HG03565 (cell line): ENCODE measurements around the gene RPS6KA6.

Experiments
- ATAC-seq: cut with Tn5 transposase; IDR thresholded peaks from one replicate; pipeline ENCODE4 v1.9.1; 2021; ENCODE audit warnings: mild to moderate bottlenecking, moderate library complexity; ENCODE audit not compliant: unreplicated experiment

The RPS6KA6 gene

DNA sequence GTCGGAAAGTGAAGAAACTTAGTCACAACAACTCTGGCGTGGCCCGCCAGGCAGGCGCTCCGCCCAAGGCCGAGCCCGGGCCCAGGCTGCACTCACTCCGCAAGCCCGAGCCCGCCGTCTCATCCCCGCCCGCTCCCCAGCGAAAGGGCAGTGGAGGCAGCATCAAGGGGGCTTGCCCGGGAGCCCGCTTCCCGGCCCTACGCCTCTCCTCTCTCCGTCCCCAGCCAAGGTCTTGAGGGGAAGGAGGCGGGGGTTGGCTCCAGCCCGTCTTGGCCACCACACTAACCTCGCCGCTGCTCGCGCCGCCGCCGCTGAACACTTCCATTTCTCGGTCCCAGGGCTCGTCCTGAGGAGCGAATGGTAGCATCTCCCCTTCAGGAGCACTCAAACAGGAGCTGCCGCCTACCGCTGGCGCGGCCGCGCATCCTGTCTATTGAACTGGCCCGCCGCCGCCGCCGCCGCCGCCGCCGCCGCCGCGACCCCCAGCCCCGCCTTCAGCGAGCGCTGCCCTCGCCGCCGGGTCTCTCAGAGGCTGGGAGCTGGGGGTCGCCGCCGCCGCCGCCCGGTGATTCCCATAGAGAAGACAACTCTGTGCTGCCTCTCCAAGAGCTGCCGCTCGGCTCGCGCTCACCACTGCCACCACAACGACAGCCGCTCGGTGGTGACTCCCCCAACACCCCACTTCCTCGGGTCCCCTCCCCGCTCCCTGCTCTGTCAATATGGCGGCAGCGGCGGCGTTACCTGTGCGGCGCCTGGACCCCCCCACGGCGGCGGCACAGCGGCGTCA lies at the start of gene RPS6KA6:
TSS of gene RPS6KA6 (minus strand) at position 667 of the 787 bp plus-strand sequence. CDS start at position 367, 300 bp downstream.
- ATAC-seq: peak; percentile 31

DNA sequence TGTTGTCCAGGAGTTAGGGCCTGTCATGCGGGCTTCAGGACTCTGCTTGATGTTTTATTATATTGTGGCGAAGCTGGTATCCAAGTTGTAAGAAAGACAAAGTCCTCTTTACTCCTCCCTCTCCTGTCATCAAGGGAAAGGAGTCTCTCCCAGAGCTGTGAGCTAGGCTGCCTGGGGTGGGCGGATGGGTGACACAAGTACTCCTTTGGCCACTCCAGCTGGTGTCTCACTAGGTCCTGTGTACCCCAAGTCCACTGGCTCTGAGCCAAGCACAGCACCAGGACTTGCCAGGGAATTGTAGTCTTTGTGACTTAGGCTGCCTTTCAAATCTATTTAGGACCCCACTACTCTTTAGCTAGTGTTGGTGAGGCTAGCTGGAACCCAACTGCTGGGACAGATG lies 36.7 kb upstream of the RPS6KA6 start:
- ATAC-seq: no peak

DNA sequence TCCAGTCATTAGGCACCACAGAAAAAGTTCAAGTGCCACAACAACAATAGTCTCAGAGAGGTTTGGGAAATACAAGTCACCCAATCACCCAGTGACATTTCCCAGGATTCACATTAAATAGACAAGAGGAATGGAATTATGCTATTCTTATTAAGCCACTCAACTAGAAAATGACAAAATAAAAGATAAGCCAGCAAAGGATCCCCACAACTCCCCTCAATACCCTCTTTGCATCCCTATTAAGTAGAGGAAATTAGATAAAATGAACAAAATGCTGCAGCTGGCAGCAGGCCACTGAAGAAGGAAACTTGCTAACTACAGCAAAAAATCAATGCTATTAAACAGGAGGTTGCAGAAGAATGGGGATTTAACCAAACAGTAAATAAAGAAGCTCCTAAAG lies 35.3 kb upstream of the RPS6KA6 start:
- ATAC-seq: no peak

DNA sequence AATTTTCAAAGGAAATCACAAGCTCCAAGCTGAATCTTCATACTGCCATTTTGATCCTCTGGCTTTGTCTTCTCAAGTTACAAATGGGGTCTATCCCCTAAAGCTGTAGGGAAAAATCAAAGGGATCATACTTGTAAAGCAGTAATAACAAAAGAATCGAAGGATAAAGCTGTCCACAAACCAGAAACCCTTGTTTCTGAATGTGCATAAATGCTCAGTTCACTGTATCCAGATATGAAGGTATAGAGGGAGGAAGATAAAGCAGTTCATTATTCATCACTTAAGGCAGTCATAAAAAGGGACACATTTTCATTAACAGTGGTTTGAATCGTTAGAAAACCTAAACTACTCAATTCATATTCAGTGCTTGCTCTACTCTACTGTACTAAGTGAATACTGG lies 33.2 kb upstream of the RPS6KA6 start:
- no peak for ATAC-seq

DNA sequence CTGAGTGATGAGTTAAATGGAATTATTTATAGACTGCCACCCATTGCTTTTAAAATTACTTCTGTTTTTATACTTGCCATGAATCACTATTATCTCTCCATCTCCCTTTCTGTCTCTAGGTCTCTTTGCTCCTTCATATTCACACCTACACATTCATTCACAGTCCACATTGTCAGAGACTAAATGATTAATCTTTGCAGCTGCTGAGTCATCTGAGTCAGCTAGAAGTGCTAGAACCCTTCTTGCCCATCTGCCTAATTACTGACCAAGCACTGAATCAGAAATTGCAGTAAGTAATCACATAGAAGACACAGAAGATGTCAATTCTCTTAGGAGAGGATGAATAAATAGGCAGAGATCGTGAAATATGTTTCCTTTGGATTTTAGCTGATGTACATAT lies 31.6 kb upstream of the RPS6KA6 start:
- no peak for ATAC-seq

DNA sequence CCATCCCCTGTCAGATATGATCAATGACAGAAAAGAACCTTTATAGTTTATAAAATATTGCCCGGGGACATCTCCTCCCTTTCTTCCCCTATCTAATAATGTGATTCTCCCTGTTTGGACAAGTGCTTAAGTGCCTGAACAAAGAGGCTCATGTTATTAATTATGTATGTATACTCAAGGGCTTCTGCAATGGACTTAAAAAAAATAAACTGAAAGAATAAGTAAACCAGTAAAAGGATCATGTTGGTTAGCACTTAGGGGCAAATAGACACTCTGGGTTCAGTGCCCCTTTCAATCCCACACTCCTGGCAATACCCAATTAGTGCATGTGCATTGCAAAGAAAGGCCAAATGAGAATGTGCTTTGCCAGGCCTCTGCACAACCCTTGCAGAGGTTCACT lies 30.7 kb upstream of the RPS6KA6 start:
- no peak for ATAC-seq

DNA sequence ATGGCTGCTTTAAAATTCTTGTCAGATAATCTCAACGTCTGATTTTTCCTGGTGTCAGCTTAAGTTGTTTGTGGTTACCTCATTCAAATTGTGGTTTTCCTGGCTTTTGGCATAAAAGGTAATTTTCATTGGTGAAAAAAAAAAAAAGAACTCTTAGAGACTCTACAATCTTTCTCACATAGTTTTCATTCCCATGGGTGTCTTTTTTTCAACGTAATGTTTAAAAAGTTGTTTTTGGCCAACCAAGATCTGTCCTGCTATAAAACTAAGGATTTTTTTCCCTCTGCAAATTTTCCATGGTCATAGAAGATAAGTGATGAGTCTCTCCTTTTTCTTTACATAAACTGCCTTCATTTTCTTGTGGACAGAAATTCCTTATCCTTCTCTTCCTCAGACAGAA lies 28.9 kb upstream of the RPS6KA6 start:
- no peak for ATAC-seq

DNA sequence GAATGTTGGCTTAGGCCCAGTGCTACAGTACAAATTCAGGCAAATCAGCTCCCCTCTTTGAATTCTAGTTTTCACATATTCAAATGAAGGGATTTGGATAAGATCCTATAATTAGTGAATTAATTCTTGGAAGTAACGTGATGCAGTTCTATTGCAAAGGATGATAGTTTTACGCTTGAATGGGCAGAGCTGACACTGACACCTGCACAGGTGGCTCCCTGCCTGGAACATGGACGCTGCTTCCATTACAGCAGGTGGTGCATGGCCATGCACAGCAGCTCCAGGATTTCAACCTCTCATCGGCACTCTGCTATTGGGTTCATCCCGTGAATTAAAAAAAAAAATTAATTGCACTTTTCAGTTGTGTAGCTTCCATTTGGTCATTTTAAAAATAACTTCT lies 28.4 kb upstream of the RPS6KA6 start:
- ATAC-seq: no peak

DNA sequence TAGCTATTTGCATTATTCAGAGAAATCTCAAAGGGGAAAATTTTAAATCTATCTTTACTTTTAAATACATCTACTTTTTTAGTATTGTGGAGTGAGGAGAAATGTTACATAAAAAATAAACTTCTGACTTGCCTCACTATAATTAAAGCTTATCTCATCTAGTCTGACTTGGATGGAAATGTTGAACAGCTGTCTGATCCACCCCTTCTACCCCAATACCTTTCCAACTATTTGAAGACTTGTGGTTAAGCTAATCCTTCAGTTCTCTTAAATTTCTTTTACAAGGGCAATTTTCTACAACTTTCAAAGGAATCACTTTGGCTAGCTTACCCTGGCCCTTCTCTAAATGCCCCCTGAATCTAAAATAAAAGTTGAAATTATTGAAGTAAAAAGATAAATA lies 17.3 kb upstream of the RPS6KA6 start:
- ATAC-seq: no peak

DNA sequence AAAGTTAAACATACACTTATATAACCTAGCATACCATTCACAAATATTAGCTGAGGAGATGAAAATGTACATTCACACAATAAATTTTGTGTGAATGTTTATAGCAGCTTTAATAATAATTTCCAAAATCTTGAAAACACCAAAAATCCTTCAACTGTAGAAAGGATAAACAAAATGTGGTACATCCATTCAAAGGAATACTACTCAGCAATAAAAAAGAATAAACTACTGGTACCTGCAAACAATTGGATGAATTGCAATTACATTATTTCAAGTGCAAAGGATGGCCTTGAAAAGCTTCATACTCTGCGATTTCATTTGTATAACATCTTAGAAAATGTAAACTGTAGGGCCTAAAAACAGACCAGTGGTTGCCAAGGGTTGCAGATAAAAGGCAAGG lies 11.7 kb upstream of the RPS6KA6 start:
- no peak for ATAC-seq

DNA sequence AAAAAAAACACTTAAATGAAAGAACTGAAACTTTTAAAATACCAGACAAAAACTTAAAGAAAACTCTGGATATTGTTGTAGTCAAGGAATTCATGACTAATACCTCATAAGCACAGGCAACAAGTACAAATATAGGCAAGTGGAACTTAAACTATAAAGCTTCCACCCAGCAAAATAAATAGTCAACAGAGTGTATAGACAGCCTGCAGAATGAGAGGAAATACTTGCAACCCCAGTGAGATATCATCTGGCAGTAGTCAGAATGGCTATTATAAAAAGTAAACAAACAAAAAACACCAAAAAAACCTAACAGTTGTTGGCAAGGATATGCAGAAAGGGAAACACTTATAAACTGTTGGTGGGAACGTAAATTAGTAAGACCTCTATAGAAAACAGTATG lies 9.6 kb upstream of the RPS6KA6 start:
- no peak for ATAC-seq

DNA sequence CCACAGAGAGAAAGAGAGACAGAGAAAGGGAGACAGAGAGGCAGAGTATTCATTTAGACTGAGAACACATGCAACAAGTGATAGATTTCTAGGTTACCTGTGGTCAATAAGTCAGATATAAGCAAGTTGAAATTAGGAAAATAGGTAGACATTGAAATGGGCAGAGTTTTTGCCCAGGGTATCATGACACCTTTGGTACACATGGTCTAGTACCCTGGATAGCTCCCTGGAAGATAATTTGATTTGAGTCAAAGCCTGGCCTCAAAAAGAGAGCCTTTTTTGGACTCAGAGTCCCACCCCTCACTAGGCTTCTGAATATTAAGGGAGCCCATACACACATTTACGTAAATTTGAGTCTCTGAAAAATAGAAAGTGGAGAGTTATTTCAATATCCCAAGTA lies 4.0 kb upstream of the RPS6KA6 start:
- ATAC-seq: no peak

DNA sequence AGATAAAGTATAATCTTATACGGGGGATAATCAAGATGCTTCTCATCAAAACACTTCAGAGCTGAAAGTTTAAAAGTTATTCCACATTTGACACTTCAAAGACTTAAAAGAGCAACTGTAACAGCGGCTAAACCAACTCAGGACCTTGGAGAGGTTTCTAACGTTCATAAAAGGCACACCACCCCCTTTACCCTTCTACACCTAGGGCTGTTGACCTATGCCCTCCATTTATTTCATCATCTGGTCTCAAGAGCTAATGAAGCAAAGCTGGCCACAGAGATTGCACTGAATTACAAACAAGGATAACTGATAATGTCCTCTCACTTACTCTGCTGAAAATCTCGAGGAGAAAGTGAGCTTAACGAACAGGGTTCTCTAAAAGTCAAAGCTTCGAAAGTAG lies 1.1 kb upstream of the RPS6KA6 start:
- no peak for ATAC-seq

DNA sequence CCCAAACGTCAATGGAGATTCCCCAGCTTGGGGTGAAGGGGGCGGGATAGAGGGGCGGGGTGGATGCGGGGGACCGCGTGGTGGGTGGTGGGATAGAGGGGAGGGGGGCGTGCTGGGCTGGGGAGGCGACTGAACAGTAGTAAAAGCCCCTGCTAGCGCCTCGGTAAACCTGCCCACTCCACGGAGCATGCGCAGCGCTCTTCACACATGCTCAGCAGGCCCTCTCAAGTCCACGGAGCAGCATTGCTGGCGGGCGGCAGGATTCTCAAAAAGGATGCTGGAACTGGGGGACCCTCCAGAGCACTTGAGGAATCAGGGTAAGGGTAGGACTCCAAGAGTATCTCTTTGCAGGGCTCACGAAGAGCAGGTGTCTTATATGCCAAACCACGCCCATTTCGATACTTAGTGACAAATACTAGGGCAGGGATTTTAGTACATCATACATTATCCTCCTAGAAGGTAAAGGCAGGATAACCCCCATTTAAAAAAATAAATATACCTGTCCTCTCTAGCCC lies 378 bp upstream of the RPS6KA6 start:
- ATAC-seq: peak; percentile 61

DNA sequence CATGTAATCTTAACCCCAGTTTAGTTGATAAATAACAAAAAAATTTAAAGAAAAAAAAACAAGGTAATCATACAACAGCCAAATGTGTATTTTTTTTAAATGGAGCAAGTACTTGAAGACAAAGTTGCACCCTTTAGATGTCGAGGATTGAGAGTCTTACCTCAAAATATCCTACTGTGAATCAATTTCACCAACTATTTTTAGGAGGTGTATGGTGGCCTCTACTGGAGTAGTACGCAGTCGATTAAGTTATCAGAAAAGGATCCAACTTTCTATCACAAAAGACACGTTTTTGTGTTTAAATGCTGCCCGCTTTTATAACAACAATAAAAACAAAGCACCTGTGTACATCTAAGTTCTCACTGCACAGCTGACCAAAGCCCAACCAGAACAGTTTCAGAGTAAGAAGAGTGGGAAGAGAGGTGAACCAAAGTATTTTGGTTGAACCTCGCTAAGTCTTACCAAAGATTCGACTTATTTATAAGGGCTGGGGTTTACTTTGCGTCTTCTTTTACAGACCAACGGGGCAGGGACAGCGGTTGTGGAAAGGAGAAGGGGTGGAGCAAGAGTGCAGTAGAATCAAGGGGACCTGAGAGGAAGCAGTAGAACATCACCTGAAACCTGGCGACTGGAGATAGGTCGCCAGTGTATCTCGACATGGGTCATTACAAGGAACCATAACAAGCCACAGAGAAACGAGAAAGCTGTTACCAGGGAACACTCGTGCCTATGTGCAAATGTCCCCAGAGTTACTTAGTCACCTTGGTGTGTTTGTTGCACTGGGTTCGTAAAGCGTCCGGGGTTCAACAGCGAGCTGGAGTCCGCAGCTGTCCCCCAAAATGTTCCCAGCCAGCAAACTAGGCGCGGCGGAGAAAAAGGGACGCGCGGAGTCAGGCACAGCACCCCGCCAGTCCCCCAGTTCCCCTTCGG lies 1.1 kb downstream of the RPS6KA6 start:
- ATAC-seq: peak; percentile 32

DNA sequence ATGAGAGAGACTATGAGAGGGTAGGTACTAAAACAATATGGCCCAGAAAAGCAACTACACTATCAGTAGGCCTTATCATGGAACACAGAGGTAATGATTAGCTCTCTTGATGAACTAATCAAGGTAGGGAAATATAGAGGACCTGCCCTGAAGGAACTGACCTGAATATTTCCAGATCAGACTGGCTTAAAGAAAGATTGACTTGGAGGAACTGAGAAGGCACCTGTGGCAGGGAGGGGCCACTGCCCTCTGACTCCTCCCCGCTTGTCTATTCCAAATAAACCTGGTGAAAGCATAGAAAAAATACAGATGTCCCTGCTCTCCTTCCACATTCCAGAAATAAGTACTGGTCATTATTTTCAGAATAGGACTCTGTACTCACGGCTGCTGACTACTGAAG lies 5.5 kb downstream of the RPS6KA6 start:
- no peak for ATAC-seq

DNA sequence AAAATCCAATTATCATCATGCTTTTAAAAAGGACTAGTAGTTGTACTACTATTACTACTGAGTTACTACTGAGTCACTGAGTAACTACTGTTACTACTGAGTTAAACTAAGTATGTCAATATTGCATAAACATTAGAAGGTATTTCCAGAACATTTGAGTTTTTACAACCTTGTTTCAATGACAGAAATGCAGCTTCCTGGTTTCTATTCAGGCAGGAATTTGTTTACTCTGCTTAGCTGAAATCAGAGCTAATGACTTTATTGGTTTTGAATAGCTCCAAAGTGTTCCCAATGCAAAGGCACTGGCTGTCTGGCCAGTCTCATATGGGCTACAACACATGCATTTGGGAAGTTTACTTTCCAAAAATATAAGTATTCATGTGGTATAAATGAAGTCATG lies 12.0 kb downstream of the RPS6KA6 start:
- ATAC-seq: no peak

DNA sequence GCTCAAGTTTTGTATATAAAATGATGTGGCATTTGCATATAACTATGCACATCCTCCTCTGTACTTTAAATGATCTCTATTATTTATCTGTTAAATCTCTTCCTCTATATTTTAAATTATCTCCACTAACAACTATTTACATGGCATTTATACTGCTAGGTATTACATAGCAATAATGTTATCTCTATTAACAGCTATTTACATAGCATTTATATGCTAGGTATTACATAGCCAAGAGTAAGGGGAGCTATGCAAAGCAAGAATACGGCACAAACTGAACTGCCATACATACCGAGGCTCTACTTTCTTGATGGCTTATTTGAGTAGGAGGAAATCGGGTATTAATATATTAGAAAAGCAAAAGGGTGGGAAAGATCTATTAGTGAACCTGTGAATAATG lies 12.7 kb downstream of the RPS6KA6 start:
- no peak for ATAC-seq

DNA sequence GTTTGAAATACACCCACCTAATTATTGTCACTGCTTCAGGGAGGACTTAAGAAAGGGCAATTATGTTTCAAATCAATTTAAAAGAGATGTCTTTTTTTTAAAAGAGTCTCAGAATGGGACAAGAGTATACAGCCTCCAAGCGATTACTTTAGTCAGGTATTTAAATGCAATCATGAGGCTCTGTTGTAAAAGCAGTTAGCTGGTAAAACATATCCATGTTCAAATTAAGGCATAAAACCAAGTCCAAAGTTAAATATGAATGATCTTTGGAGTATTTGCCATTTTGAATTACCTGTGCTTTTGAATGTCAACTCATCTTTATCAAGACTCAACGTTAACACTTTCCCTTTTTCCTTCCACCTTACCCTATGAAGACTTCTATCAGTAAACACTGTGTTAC lies 13.7 kb downstream of the RPS6KA6 start:
- ATAC-seq: no peak

DNA sequence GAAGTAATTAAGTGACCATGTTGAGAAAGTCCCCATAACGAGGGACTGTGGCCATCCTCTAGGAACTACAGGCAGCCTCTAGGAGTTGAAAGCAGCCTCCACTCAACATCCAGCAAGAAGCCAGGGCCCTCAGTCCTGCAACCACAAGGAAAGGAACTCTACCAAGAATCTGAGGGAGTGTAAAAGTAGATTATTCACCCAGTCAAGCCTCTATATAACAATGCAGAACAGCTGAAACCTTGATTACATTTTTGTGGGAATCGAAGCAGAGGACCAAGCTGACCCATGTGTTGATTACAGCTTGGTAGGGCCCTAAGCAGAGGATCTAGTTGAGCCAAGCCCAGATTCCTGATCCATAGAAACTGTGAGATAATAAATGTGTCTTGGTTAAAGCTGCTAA lies 17.1 kb downstream of the RPS6KA6 start:
- no peak for ATAC-seq

DNA sequence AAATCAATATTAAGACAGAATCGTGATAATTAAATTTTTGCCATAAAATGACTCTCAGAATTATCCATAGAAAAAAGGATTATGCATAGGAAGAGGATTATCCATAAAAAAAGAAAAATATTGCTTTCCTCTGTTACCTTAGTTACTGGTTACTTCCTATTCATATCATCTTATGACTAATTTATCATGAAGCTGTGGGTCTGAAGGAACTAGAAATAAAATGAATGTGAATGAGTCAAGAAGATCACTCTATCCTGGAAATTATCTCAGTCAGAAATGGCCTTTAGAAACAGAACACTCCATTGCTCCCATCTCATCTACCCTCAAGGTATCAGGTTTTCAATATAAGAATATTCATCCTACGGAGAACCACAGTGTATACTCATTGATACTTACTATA lies 19.4 kb downstream of the RPS6KA6 start:
- no peak for ATAC-seq

DNA sequence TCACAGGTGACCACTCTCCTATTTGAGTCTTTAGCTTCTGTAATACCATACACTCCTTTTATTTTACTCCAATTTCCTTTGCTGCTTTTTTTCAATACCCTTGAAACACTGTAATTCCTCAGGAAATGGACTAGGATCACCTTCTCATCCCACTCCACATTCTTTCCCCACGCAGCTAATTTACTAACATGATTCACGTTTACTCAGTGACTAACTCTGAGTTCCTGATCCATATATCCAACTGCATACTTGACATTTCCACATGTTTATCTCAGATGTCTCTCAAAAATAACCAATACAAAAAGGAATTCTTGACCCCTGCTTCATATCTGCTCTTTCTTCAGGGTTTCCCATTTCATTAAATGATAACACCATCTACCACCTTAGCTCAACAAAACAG lies 19.9 kb downstream of the RPS6KA6 start:
- ATAC-seq: no peak
